Measurements from ENCODE around the gene RNU1-2. TPM values are rescaled to one million over a fixed set of nuclear protein-coding genes. Genes with fewer than 3 reads are reported as not detected.
"Not testable (repeated sequence)": the region's sequence is repeated elsewhere in the genome, so short reads cannot be mapped to it uniquely, and the experiment has no call there.

Gene RNU1-2
- 1,874 and 2,051 TPM in 2 replicates for total RNA-seq (2021)
- long read RNA-seq, transcript RNU1-2-201 (1 exons, 164 nt): major isoform, 8 of 8 reads
- long read RNA-seq, partial matches to known transcripts: 0 of 8 reads
- long read RNA-seq, other reads (novel, unspliced or antisense): 0 of 8 reads

DNA sequence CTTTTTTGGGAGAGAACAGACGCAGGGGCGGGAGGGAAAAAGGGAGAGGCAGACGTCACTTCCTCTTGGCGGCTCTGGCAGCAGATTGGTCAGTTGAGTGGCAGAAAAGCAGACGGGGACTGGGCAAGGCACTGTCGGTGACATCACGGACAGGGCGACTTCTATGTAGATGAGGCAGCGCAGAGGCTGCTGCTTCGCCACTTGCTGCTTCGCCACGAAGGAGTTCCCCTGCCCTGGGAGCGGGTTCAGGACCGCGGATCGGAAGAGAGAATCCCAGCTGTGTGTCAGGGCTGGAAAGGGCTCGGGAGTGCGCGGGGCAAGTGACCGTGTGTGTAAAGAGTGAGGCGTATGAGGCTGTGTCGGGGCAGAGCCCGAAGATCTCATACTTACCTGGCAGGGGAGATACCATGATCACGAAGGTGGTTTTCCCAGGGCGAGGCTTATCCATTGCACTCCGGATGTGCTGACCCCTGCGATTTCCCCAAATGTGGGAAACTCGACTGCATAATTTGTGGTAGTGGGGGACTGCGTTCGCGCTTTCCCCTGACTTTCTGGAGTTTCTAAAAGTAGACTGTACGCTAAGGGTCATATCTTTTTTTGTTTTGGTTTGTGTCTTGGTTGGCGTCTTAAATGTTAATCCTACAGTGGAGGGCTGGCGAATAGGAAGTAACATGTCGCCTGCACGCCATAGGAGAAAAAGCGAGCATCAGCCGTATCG lies at the start of gene RNU1-2:
Gene RNU1-2 (plus strand): TSS at position 383 of the 718 bp plus-strand sequence.
- H3K27ac ChIP-seq (ENCODE audit: insufficient read length, low read depth, low read length): peak within 1 kb of the TSS; percentile 97
- H3K4me1 Mint-ChIP-seq: peaks cover 11 to 14% of the 10 kb centered on the region in 2 experiments
- DNase-seq: peak; percentile 85
- H2BK120ac ChIP-seq (ENCODE audit: low read depth, low read length, poor library complexity, severe bottlenecking): peak within 1 kb of the TSS; percentile 88
- H4K8ac ChIP-seq (replicated peaks; ENCODE audit: insufficient read length, low read depth, low read length); H3K79me2 ChIP-seq (ENCODE audit: insufficient read depth, low read length); H4K91ac ChIP-seq (ENCODE audit: insufficient read length, low read depth, low read length); H3K27me3 ChIP-seq (ENCODE audit: insufficient read depth, low read length); H4K20me1 ChIP-seq (ENCODE audit: control insufficient read depth, insufficient read depth, insufficient read length); H2BK15ac ChIP-seq (ENCODE audit: low read depth, low read length); H3K9me3 Mint-ChIP-seq; H3K4me1 ChIP-seq (ENCODE audit: insufficient read depth, low read length); H2AK5ac ChIP-seq (ENCODE audit: insufficient read length, low read length); H3K79me1 ChIP-seq (ENCODE audit: insufficient read depth, low read depth, low read length, poor library complexity, severe bottlenecking); H3K4ac ChIP-seq (ENCODE audit: low read depth, low read length); H3K23ac ChIP-seq (ENCODE audit: insufficient read length, low read depth, low read length); H3K36me3 Mint-ChIP-seq (ENCODE audit: insufficient read depth in 1 of 3, low read depth in 3 of 3); H3K9me3 ChIP-seq (ENCODE audit: control insufficient read depth, low read depth, low read length); H3K27me3 Mint-ChIP-seq (ENCODE audit: low read depth); H2BK12ac ChIP-seq (ENCODE audit: insufficient read length, low read depth, low read length); H3K23me2 ChIP-seq (ENCODE audit: insufficient read length, low read depth, low read length, poor library complexity, severe bottlenecking): not testable (repeated sequence)
- H2BK5ac ChIP-seq (ENCODE audit: insufficient read length, low read length): peak within 1 kb of the TSS; percentile 99
- H3K56ac ChIP-seq (ENCODE audit: insufficient read length, low read depth, low read length): peak within 1 kb of the TSS; percentile 95
- peak within 1 kb of the TSS; percentile 89 for H3T11ph ChIP-seq (ENCODE audit: low read length)
- H3K4me3 Mint-ChIP-seq: peak within 1 kb of the TSS; percentile 76 to 88
- WGBS (ENCODE audit: extremely low coverage, insufficient read length, low lambda C conversion rate): no CpG with 5 or more reads among the region's 39 CpGs
- H3K27ac Mint-ChIP-seq: peak within 1 kb of the TSS; percentile 100
- H3K14ac ChIP-seq (ENCODE audit: insufficient read depth, low read length): peak within 1 kb of the TSS; percentile 74
- H3K18ac ChIP-seq (ENCODE audit: insufficient read length, low read depth, low read length): peak within 1 kb of the TSS; percentile 88
- H3K4me2 ChIP-seq (ENCODE audit: insufficient read depth, insufficient read length, low read length): peak within 1 kb of the TSS; percentile 66
- H3K9ac ChIP-seq (ENCODE audit: extremely low read depth, insufficient read length, low read length): peak within 1 kb of the TSS; percentile 66
- H2AFZ ChIP-seq (ENCODE audit: low read length): peak within 1 kb of the TSS; percentile 22
- peak within 1 kb of the TSS; percentile 95 for H4K5ac ChIP-seq (ENCODE audit: insufficient read length, low read depth, low read length)
- H2BK20ac ChIP-seq (ENCODE audit: low read depth, low read length, poor library complexity, severe bottlenecking): peak within 1 kb of the TSS; percentile 11

DNA sequence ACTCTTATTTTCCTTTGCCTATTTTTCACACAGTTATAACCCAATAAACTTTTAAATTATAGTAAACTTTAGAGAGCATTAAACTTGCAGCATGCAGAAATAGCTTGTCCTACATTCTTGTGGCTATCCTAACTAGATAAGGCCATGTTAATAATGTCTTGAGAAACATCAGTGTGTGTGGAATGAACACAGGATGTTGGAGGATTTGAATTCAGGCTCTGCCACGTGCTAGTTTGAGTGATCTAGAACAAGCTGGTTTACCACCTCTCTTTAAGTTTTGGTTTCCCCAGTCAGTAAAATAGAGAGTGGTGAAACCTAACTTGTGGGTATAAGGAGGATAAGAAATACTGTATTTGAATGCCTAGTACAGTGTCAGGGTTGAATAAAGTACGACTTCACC lies 39.6 kb upstream of the RNU1-2 start:
- H3K4me1 ChIP-seq (ENCODE audit: insufficient read depth, low read length); H3K4me1 Mint-ChIP-seq; H2BK20ac ChIP-seq (ENCODE audit: low read depth, low read length, poor library complexity, severe bottlenecking); H4K8ac ChIP-seq (replicated peaks; ENCODE audit: insufficient read length, low read depth, low read length); H4K20me1 ChIP-seq (ENCODE audit: control insufficient read depth, insufficient read depth, insufficient read length); H3K4me2 ChIP-seq (ENCODE audit: insufficient read depth, insufficient read length, low read length); H4K5ac ChIP-seq (ENCODE audit: insufficient read length, low read depth, low read length); H3K79me1 ChIP-seq (ENCODE audit: insufficient read depth, low read depth, low read length, poor library complexity, severe bottlenecking); H3K9ac ChIP-seq (ENCODE audit: extremely low read depth, insufficient read length, low read length); H3K79me2 ChIP-seq (ENCODE audit: insufficient read depth, low read length); H3K27me3 ChIP-seq (ENCODE audit: insufficient read depth, low read length); H3K27ac Mint-ChIP-seq; H2BK5ac ChIP-seq (ENCODE audit: insufficient read length, low read length); H2BK120ac ChIP-seq (ENCODE audit: low read depth, low read length, poor library complexity, severe bottlenecking); H3K27ac ChIP-seq (ENCODE audit: insufficient read length, low read depth, low read length); H3K27me3 Mint-ChIP-seq (ENCODE audit: low read depth); H2AK5ac ChIP-seq (ENCODE audit: insufficient read length, low read length); H3K14ac ChIP-seq (ENCODE audit: insufficient read depth, low read length); H3K4me3 Mint-ChIP-seq; H3T11ph ChIP-seq (ENCODE audit: low read length); H4K91ac ChIP-seq (ENCODE audit: insufficient read length, low read depth, low read length); H3K9me3 Mint-ChIP-seq; H2AFZ ChIP-seq (ENCODE audit: low read length); H3K4ac ChIP-seq (ENCODE audit: low read depth, low read length); H3K9me3 ChIP-seq (ENCODE audit: control insufficient read depth, low read depth, low read length); H3K23me2 ChIP-seq (ENCODE audit: insufficient read length, low read depth, low read length, poor library complexity, severe bottlenecking); DNase-seq; H2BK15ac ChIP-seq (ENCODE audit: low read depth, low read length); H2BK12ac ChIP-seq (ENCODE audit: insufficient read length, low read depth, low read length); H3K36me3 Mint-ChIP-seq (ENCODE audit: insufficient read depth in 1 of 3, low read depth in 3 of 3); H3K56ac ChIP-seq (ENCODE audit: insufficient read length, low read depth, low read length); H3K23ac ChIP-seq (ENCODE audit: insufficient read length, low read depth, low read length); H3K18ac ChIP-seq (ENCODE audit: insufficient read length, low read depth, low read length): not testable (repeated sequence)
- WGBS (ENCODE audit: extremely low coverage, insufficient read length, low lambda C conversion rate): no CpG with 5 or more reads among the region's 2 CpGs
